ENCODE data around the gene PRSS48.

GRCh38 chr4:151267822-151268535, 9.0 kb upstream of the PRSS48 start:
- TF ChIP-seq CTCF (IDR thresholded peaks at IDR 0.05; ENCODE audit: insufficient read depth, low read depth, low read length) (no peak), EZH2 (IDR thresholded peaks at IDR 0.05; ENCODE audit: insufficient read depth, low read length) (no peak)
